Measurements from ENCODE around the gene LRCOL1. TPM values are rescaled to one million over a fixed set of nuclear protein-coding genes. Genes with fewer than 3 reads are reported as not detected.

LRCOL1 gene
- not detected in 2 replicates for total RNA-seq

DNA sequence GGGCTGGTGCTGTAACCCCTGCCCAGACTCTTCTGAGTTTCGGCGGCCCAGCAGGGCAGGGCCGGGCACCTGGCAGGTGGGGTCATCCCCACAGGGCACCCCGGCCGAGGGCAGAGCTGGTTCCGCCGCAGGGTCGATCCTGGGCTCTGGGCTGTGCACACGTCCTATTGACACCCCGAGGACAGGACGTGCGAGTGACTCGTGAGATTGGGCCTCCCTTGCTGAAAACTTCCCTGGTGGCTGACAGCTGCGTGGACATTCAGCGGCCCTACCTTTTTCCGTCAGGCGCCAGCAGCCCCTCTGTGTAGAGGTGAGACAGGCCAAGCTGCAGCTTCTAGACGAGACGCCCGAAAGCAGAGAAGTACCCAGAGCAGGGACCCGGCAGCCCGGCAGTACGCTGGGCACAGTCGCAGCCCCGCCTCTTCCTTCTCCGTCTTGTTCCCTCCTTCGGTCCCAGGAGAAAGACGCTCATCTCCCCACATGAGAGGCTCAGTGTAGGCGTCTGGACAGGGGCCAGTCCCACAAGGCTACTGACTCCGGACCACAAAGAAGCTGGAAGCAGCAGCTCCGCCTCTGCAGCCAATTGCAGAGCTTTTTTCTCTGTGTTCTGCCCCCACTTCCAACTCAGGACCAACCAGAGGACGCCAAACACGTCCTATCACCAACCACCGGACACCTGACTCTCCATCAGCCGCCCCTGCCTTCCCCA is at the start of gene LRCOL1:
TSS of gene LRCOL1 (minus strand) at position 532 of the 709 bp plus-strand sequence. CDS start 4,331 bp downstream, outside the sequence.

DNA sequence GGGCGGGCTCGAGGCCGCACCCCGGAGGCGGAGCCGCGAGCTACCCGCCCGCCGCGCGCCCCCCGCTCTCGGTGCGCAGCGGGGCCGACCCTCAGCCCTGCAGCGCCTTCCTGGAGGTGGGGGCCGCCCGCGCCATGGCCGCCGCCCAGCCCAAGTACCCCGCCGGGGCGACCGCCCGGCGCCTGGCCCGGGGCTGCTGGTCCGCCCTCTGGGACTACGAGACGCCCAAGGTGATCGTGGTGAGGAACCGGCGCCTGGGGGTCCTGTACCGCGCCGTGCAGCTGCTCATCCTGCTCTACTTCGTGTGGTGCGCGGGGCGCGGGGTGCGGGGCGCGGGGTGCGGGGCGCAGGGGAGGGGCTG is 8.3 kb upstream of the LRCOL1 start, which contains the start of gene P2RX2:
TSS of gene P2RX2 (plus strand) at position 94 of the 361 bp plus-strand sequence. CDS start at position 135, 41 bp downstream.

Other genes starting within 250 kb of the LRCOL1 start
- 23.5 and 27.3 TPM in 2 replicates for gene FBRSL1, start 120.4 kb downstream of the LRCOL1 start, total RNA-seq
- gene P2RX2, start 8.2 kb upstream of the LRCOL1 start, total RNA-seq = not detected in 2 replicates
- 19.7 and 20.1 TPM in 2 replicates for gene POLE, start 76.8 kb upstream of the LRCOL1 start, total RNA-seq
- gene PXMP2, start 77.0 kb upstream of the LRCOL1 start, total RNA-seq = 40.2 and 44.5 TPM in 2 replicates
- 46.9 and 88.0 TPM in 2 replicates for gene PGAM5, start 100.3 kb upstream of the LRCOL1 start, total RNA-seq
- 60.3 and 72.7 TPM in 2 replicates for gene ANKLE2, start 151.2 kb upstream of the LRCOL1 start, total RNA-seq
- gene GOLGA3, start 218.3 kb upstream of the LRCOL1 start, total RNA-seq = 39.9 and 56.2 TPM in 2 replicates

Data from hair follicular keratinocyte (primary cell).